ENCODE measurements around the gene SORCS2.

The SORCS2 gene

DNA sequence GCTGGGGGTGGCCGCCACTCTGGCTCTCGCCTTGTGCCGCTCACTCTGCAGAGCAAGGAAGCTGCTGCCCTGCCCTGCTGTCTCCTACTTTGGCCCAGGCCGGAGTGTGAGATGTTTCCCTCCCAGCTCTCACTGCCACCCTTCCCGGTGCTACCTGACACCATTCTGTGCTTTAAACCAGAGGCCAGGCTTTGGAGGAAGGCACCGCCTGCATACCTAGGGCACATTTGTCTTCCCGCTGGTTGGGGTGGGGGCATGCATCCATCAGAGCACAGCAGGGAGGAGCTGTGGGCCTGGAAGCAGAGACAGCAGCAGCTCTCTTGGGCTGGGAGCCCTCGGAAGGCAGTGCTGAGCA lies 339.3 kb downstream of the SORCS2 start:
- DNase-seq (ENCODE audit: low read depth): no peak

DNA sequence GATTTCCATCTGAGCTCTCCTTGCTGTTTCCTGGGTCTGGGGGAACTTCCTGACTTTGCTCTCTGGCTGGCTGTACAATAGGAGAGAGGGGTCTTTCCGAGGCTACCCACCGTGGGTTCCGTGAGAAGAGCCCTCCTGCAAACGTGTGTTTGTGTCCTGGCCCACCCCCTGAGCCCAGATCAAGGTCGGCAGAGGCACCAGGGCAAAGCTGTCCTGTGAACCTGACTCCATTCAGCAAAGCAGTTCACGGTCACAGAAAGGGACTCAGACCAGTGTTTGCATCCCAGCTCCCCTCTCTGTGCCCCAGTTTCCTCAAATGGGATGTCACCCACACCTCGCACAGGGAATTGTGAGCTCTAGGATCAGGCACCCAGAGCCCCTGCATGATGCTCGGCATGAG lies 339.7 kb downstream of the SORCS2 start:
- DNase-seq (ENCODE audit: low read depth): no peak

DNA sequence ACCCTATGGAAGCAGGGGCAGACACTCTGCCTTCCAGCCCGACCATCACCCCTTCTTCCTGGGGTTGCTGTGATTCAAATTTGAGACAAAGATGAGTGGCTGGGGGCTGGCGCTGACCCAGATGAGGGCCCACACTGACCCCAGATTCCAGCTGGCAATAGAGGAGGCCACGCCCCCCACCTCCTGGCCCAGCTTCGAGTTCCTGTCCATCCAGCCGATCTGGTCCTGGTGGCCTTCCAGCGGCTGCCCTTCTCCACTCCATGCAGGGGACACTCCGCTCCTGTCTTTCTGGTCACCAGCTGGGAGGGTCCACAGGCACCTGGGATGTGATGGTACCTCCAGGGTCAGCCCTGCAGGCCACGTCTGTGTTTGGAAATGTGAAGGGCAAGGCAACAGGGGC lies 340.9 kb downstream of the SORCS2 start:
- no peak for DNase-seq (ENCODE audit: low read depth)

DNA sequence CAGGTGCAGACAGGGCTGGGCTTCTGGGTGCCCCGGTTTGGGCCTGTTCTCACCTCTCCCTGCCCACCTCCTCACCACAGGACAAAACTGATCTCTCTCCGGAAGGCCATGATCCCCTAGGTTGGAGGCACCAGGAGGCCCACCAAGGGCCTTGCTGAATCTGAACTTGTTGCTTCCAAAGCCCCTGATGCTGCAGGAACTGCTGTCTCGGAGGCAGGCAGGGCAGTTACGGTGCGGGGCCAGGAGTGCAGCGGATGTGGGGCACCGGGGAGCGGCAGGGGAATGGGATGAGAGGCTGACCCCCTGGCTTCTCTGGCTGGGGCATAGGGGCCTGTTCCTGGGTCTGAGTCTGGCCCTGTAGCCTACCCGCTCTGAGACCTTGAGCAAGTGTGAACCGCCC lies 342.8 kb downstream of the SORCS2 start:
- DNase-seq (ENCODE audit: low read depth): no peak

DNA sequence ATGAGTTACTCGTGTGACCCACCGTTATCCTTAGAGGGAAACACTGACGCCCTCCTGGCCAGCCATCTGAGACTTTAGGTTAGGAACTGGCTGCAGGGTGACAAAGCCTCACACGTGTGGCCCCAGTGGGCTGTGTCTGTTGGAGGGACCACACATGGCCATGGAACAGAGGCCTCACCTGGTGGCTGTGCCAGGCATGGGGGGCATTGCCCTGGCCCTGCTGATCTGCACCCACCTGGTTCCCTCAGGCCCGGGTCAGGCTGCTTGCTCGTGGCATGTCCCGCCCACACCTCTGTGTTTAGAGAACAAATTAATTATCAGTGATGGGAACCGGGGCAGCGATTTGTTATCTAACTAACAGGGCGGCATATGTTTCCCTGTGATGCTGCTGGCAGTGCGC lies 343.3 kb downstream of the SORCS2 start:
- no peak for DNase-seq (ENCODE audit: low read depth)

DNA sequence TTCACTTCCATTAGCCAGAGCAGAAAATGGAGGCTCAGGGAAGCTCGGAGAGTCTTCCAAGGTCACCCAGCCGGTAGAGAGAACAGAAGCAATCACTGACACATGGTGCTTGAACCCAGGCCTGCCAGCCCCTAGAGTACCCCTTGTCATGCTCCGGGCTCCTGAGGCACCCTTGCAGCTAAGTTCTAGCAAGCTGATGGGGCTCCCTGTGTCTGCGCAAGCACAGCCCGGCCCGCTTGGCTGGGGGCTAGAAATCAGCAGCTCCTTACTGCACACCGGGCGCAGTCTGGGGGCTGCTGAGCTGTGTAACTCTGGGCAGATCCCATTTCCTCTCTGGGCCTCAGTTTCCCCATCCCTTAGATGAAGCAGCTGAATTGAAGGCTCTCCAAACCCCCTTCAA lies 344.5 kb downstream of the SORCS2 start:
- DNase-seq (ENCODE audit: low read depth): no peak

DNA sequence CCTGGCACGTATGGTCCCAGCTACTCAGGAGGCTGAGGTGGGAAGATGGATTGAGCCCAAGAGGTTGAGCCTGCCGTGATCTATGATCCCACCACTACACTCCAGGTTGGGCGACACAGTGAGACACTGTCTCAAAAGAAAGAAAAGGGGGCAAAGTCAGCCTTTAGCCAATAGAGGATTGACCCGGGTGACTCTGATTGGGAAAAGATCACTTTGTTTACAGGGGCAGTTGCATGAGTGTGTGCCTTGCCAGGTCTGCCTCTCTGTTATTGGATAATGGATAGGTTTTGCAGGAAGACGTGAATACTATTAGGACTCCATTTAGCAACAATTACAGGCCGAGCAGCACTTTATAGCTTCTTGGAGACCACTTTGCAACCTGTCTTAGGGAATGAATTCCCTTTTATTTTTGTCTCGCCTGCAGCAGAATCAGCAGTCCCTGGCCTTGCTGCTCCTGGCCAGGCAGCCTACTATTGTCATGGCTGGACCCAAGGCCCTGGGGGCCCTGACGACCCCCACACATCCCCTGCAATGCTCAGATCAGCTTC lies 345.6 kb downstream of the SORCS2 start:
- DNase-seq (ENCODE audit: low read depth): no peak

DNA sequence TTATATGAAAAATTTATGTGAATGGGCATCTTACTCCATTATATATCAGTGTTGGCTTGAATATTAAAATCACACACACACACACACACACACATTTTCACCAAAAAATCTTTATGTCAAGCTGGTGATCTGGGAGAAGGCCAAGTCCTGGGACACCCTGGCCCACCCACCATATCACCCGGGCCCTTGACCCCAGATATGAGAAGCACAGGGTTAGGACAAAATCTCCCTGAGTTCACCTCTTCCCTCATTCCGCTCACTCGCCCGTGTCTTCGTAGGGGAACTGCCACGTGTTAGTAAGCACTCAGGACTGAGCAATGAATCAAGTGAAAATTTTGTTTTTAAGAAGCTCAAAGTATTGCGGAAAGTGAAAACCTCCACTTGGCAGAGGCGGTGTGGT lies 346.2 kb downstream of the SORCS2 start:
- no peak for DNase-seq (ENCODE audit: low read depth)

DNA sequence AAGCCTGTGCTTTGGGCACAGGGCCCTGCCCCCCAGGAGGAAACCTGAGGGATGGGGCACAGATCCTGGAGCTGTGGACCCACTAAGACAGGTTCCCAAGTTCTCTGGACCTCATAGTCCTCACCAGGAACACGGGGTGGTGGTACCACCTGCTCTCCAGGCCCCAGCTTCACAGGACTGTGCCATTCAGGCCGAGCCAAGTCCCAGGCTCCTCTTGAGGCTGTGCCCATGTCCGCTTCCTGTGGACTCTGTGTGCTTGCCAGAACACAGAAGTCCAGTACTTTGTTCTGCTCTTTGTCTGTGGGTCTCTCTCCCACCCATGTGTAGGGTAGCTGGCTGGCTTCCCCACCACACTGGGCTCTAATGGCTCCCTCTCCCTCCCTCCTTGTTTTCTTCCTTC lies 346.8 kb downstream of the SORCS2 start:
- DNase-seq (ENCODE audit: low read depth): no peak

DNA sequence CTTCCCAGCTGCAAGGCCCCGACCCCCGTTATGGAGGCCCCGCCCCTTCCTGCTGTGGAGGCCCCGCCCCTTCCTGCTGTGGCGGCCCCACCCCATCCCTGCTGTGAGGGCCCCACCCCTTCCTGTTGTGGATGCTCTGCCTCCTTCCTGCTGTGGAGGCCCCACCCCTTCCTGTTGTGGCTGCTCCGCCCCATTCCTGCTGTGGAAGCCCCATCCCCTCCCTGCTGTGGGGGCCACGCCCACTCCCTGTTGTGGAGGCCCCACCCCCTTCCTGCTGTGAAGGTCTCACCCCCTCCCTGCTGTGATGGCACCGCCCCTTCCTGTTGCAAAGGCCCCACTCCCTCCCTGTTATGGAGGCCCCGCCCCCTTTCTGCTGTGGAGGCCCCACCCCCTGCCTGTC lies 347.3 kb downstream of the SORCS2 start:
- DNase-seq (ENCODE audit: low read depth): no peak

DNA sequence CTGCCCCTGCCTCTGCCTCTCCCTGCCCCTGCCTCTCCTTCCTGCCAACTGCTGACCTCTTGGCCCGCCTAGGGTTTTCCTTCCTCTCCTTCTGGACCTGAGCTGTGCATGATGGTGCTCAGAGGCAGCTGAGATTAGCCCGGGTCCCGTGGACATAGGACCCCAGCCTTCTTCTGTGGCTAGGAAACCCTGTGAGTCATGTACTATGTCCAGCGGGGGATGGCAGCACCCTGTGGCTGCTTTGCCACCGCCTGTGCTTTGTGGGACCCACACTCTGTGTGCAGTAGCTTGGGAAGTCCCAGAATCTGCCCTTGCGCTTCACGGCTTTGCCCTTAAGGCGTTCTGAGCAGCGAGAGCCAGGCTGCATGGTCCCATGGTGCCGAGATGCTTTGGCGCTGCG lies 347.9 kb downstream of the SORCS2 start:
- DNase-seq (ENCODE audit: low read depth): no peak

DNA sequence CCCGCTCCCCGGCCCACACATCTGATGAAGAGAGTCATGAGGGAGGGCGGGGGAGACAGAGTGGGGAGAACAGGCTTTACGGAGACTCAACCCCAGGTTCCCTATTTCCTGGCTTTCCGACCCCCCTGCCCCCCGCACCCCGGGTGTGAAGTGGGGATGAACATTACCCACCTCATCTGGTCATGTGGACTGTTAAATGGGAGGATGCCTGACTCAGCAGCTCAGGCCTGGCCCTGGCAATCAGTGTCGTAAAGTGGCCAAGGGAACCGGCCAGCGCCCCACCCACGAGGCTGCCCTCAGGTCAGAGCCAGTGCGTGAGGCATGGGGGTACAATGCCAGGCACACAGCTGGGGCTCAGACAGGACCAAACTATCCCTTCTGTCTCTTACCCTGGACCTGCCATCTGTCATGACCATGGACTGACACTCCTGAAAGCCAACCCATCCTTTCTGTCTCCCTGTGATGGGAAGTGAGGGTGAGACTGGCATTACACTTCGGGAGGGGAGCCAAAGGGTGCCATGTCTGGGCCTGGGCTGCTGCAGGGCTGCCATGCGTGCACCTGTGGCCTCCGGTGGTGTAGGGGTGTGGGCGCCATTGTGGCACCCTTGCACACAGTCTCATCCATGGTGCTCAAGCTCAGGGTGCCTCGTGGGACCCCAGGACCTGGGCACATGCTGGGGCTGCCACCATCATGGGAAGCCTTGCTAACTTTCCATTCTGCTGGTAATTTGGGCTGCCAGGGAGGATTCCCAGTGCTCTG lies 348.5 kb downstream of the SORCS2 start:
- DNase-seq (ENCODE audit: low read depth): no peak

DNA sequence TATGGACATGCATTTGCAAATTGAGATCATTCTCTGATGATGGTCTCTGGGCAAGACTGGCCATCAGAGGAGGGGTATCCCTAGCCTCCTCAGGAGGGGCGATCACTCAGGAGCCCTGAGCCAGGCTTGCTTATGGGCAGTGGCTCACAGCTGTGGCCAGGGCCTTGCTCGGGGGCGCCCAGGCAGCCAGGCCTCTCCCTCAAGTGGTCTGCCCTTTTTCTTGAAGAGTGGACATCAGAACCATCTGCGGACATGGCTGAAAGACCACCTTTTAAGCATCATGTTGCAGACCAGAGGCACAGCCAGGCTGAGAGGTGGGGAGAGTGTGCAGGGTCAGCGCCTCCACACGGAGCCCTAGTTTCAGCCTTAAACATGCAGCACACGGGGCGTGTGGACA lies 349.1 kb downstream of the SORCS2 start:
- DNase-seq (ENCODE audit: low read depth): no peak

DNA sequence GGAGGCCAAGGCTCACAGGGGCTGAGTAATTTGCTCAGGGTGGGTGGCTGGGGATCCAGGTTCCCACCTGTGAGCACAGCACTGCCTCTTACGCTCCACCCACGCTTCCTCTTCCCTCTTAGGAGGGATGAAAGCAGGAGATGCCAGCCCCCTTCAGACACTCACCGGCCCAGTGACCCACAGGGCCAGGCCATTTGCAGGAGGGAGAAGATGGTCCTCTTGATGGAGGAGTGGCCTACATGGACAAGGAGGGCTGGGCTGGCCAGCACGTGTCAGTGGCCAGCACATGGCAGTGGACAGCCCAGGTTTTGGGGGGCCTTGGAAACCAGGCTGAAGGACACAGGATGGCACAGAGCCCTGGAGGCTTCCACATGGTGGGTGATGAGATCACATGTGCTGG lies 350.4 kb downstream of the SORCS2 start:
- no peak for DNase-seq (ENCODE audit: low read depth)

DNA sequence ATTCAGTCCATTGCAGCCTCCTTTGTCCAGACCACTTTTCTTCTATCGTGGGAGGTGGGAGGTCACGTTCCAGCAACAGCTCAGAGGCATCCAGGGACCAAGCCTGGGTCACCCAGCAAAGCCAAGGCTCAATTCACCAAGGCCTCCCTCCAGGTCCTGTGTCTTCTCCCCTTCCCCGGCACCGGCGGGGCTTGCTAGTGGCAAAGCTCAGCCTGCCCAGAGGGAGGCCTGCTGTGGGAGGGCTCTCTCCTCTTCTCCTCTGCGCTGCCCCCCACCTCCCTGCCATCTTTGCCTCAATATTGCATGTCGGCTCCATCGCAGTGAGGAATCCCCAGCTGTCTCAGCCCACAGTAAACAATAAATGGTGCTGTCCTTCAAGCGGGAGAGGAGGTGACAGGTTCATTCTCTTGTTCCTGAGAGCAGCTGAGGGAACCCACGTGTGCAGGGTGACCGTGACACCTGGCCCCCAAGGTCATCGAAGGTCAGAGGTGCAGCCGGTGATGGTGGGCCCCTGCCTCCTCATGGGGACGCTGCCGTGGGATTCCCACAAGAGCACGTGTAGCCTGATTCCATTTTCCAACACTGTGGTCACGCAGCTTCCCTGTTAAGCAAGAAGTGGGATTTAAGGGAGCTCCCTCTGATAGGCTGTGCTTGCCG lies 353.9 kb downstream of the SORCS2 start:
- DNase-seq (ENCODE audit: low read depth): no peak

DNA sequence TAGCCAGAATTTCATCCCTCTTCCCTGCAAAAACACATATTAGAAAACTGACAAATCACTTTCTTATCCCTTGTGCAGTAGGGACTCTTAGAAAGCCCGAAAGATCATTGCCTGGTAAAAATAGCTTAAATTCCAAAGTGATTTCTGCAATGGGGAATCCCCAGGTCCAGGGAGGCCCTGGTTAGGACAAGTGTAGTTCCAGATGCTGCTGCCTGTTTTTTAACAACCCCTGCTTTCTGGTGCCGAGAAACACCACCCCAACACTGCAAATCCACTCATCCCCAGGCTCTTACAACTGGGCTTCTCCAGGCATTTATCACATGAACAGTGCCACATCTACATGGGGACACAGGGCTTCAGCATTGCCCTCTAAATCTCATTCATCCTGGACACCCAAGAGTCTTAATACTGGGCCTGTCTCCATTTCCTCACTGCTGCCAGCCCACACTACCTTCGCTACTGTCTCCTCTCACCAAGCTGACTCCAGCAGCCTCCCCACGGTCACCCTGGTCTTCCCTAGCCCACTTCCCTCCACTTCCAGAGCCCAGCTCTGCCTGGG lies 354.6 kb downstream of the SORCS2 start:
- DNase-seq (ENCODE audit: low read depth): no peak

DNA sequence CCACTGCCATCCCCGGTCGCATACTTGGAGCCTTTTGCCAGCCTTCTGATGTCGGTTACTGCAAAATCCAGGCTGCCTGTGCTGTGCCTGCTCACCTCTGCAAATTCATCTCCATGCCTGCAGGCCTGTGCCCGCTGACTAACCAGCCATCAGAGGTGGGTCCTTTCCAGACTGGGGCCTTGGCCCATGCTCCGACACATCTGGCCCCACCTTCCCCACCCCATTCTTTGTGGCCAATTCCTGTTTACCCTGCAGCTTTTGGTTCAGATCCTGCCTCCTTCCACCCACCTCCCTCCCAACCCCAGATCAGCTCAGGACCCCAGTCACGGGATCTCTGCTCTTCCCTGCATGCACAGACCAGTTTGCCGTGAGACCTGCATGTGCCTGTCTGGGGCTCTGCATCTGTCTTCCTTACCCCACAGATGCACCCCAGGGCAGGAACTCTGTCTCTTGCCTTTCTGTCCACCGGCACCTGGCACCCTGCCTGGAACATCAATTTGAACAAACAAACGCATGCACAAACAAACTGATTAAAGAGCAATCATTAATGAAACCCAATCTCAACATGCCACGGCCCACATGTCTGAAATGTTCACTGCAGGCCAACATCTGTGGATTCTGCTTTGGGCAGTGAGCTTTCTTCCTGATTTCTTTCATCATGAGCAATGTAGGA lies 355.2 kb downstream of the SORCS2 start:
- no peak for DNase-seq (ENCODE audit: low read depth)

DNA sequence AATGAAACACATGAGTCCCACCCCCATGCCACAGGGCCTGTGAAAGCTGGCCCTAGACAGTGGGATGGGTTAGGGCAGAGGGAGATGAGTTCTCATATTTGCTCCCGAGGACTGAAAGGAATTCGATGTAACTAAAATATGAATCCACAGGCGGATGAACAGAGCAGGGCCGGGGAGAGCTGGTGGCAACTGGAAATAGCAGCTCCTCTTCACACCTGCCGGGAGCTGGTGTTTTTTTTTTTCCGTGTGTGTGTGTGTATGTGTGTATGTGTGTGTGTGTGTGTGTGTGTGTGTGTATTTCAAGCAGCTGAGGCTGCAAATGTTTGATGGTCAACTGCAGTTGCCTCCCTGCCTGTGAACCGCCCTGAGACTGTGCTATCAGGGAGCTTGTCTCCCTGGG lies 357.5 kb downstream of the SORCS2 start:
- DNase-seq (ENCODE audit: low read depth): no peak

DNA sequence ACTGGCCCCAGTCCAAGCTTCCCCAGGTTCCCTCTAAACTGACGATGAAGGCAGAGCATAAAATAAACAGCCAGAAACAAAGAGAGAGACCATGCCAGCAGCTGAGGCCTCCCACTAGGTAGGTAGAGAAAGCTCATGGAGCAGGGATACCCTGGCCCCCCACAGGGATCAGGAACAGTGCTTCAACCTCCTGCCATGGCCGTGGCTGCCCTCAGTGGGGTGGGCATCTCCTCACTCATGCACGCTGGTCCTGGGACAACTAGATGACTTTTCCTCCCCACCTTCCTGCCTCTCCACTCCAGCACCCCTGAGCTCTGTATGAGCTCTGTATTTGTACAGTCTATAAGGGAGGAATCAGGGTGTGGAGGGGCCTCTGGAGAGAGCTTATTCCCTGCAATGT lies 360.1 kb downstream of the SORCS2 start:
- no peak for DNase-seq (ENCODE audit: low read depth)

DNA sequence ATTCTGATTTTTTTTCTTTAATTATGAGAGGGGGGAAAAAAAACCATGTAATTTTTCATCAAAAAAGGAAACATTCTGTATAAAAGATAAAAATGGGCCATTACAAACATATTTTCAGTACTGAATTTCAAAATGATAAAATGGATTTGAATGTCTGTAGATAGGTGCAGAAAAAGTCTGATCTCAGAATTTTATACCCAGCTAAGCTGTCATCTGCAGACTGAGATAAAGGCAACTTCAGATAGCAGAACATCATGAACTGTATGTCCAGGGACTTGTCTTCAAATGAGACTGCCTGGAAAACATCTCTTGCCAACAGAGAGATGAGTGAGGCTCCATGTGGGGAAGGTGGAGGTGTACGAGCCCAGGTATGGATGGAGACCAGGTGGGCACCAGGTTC lies 360.9 kb downstream of the SORCS2 start:
- DNase-seq (ENCODE audit: low read depth): no peak

DNA sequence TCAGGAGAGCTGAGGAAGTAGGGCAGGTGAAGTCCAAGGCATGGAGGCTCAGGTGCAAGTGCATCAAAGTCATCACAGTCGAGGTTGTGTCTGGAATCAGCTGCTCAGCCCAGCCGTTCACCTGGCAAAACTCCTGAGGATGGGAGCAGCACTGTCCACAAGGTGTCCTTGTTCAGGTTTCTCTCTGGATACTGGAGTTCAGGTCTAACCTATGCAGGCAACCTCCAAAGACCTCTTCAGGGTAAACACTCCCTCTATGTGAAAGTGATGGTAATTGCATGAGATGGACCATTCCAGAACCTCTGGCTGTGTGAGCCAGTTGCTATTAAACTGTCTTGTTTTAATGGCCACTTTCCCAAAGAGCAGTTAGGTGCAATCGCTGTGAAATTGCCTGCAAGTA lies 362.6 kb downstream of the SORCS2 start:
- DNase-seq (ENCODE audit: low read depth): no peak

DNA sequence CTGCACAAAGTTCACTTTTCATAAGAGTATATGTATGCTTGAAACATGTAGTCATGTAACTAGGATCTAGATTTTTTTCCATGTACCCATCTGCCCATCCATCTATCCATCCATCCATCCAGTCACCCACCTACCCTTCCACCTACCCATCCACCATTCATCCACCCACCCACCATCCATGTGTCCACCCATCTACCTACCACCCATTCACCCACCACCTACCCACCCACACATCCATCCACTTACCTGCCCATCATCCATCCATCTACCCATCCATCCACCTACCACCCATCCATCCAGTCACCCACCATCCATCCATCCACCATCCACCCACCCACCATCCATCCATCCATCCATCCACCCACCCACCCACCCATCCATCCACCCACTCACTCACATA lies 364.2 kb downstream of the SORCS2 start:
- DNase-seq (ENCODE audit: low read depth): no peak

DNA sequence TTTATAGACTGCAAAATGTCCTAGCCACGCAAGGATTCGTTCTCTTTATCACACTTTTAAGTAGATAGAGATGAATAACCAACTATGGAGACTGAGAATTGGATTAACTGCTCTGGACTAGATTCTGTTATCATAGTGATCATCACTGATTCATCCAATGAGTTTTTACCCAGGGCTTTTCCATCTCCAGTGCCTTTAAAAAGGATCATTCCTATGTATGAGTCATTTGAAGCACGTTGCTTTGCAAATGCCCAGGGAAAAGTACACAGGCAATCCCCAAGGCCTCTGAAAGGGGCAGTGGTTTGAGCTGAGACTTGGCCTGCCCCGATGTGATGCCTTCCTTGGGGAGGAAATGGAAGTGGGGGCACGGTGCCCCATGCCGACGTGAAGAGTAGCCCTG lies 365.1 kb downstream of the SORCS2 start:
- DNase-seq (ENCODE audit: low read depth): no peak

All from stimulated activated CD8-positive, alpha-beta memory T cell treated with anti-CD3 and anti-CD28 coated beads, Interleukin-15, amount 100 ng/mL, for 24 hours (primary cell).